Measurements from ENCODE around the gene HRH1.
"Not testable (repeated sequence)": the region's sequence is repeated elsewhere in the genome, so short reads cannot be mapped to it uniquely, and the experiment has no call there.

Gene HRH1, protein sequence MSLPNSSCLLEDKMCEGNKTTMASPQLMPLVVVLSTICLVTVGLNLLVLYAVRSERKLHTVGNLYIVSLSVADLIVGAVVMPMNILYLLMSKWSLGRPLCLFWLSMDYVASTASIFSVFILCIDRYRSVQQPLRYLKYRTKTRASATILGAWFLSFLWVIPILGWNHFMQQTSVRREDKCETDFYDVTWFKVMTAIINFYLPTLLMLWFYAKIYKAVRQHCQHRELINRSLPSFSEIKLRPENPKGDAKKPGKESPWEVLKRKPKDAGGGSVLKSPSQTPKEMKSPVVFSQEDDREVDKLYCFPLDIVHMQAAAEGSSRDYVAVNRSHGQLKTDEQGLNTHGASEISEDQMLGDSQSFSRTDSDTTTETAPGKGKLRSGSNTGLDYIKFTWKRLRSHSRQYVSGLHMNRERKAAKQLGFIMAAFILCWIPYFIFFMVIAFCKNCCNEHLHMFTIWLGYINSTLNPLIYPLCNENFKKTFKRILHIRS

GRCh38 chr3:11154036-11154952, at the start of gene HRH1:
Gene HRH1, plus strand, starts transcription at chr3:11154493. Its CDS starts 104,545 bp downstream, at chr3:11259038.
- DNase-seq (ENCODE audit: low spot score), result peak; percentile 20

DNA sequence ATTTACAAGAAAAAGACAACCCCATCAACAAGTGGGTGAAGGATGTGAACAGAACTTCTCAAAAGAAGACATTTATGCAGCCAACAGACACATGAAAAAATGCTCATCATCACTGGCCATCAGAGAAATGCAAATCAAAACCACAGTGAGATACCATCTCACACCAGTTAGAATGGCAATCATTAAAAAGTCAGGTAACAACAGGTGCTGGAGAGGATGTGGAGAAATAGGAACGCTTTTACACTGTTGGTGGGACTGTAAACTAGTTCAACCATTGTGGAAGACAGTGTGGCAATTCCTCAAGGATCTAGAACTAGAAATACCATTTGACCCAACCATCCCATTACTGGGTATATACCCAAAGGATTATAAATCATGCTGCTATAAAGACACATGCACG, 41.0 kb upstream of the HRH1 start:
- DNase-seq (ENCODE audit: low spot score), result not testable (repeated sequence)

DNA sequence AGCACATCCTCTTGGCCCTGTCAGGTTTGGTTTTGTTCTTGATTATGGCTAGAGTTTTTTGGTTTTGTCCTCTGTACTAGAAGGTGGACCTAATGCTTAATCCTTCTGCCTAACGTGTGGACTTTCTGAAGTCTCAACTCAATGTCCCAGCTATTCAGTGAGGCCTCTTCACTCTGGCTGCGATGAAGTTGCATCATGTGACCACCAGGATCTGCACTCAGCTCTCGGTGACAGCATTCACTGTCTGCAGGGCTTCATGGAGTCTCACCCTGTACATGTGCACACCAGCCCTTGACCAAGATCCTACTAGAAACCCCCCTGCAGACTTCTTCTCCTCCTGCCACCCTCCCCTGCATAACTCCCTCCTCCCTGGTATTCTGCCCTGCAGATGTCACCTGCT, 38.7 kb upstream of the HRH1 start:
- DNase-seq (ENCODE audit: low spot score), result no peak

DNA sequence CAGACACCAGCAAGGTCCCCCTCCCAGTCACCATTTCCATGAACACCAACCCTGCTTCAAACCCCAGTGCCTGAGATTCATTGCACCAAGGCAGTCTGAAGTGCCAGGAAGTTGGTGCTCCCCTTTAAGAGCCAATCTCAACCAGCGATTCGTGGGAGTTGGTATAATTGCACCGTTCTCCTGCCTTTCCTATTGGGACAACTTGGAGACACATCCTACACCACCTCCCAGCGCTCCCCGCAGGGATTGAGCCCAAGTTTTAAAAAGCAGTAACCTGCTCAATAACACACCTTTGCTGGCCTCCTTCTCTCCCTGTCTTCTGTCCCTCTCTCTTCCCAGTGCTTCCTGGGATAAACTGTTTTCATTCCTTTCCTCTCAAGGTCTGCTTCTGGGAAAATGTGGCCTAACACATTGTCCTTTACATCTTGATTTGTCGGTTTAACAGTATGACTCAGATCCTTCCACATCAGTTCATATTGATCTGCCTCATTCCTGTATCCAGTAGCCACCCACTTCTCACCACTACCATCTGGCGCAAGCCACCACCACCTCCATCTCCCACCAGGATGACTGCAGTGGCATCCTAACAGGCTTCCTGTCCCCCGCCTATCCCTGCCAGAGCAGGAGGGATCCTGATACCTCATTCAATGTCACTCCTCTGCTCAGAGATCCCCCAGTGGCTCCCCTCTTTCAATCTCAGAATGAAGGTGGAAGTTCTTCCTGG, 37.8 kb upstream of the HRH1 start:
- DNase-seq (ENCODE audit: low spot score), result no peak

- no peak for DNase-seq (ENCODE audit: low spot score)
These were observed 36.7 kb upstream of the HRH1 start for GRCh38 chr3:11117591-11117990.

DNA sequence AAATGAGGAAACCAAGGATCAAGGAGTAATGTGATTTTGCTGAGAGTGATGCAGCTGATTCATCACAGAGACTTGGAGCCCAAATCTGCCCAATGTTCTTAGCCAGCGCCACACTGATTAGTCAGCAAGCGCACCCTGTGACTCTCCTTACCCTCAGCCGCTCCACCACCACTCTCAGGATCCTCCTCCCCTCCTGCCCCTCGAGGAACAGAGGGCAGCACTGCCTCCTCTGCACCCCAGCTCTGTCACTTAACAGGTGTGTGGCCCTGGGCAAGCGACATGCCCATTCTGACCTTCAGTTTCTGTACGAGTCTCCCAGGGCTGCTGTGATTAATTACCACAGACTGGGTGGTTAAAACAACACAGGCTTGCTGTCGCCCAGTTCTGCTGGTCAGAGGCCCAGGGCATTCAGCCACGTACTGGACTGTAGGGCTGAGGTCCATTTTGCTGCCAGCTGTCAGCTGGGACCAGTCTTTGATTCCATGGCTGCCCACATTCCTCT, 36.1 kb upstream of the HRH1 start:
- DNase-seq (ENCODE audit: low spot score), result no peak

GRCh38 chr3:11120091-11120805, 34.0 kb upstream of the HRH1 start:
- no peak for DNase-seq (ENCODE audit: low spot score)

DNA sequence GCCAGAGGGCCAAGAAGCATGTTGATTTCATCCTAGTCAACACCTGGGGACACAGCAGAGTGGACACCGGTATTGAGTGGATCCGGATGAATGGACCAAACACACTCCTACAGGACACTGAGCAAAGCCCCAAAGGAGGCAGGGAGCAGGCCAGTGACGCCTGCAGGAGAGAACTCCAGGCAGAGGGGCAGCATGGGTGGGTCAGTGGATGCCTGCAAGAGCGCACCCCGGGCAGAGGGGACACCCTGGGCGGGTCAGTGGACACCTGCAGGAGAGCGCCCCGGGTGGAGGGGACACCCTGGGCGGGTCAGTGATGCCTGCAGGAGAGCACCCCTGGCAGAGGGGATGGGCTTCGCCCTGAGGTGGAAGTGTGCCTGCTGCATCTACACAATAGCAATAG, 27.6 kb upstream of the HRH1 start:
- DNase-seq (ENCODE audit: low spot score), result no peak

DNA sequence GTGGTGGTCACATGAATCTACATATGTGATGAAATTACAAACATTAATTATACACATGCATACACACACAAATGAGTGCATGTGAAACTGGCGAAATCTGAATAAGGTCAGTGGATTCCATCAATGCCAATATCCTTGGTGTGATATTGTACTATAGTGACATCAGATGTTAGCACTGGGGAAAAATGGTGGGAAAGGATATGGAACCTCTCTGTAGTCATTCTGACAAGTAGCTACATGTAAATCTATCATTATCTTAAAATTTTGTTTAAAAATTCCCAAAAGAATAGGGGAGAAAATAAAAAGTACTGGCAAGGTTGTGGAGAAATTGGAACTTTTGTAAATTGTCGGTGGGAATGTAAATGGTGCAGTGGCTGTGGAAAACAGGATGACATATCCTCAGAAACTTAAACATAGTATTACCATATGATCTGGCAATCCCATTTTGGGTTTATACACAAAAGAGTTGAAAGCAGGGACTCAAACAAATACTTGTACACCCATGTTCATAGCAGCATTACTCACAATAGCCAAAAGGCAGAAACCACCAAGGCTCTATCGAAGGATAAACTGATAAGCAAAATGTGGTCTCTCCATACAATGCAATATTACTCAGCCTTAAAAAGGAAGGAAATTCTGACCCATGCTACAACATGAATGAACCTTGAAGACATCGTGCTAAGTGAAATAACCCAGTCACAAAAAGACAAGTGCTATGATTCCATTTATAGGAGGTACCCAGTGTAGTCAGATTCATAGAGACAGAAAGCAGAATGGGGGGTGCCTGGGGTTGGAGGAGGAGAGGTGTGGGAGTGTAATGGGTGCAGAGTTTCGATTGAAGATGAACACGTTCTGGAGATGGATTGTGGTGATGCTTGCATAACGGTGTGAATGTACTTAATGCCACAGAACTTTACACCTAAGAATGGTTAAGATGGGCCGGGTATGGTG, 25.3 kb upstream of the HRH1 start:
- DNase-seq (ENCODE audit: low spot score), result no peak

DNA sequence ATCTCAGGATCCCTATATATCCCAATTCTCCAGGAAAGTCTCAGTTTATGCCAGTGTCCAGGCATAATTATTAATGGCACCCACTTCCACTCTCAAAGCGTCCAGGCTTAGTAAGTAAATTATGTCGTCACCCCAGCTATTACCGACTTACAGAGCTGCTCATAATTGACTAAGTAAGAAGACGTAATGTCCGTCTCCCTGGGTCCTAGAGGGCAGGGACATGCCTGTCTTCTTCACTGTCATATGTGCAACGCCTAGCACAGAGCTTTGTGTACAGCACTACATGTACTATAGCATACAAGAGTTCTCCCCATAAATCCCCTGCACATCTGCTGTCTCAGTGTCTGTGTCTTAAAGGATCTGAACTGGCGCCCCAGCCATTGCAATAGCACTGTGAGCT, 23.9 kb upstream of the HRH1 start:
- DNase-seq (ENCODE audit: low spot score), result no peak

DNA sequence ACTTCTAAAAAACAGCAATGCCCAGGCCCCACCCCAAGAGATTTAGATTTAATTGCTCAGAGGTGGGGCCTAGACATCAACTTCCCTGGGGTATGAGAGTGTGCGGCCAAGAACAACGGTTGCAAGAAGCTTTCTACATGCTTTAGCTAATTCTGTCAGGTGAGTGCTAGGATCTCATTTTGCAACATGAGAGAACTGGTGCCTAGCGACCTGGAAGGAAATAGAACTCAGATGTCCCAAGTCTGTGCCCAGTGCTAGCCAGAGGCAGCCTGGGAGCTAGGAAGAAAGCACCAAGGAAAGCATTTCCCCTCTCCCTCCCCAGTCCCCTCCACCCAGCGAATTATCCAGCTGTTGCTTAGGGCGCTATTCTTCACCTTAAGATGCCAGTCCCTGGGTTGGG, 22.9 kb upstream of the HRH1 start:
- no peak for DNase-seq (ENCODE audit: low spot score)

DNA sequence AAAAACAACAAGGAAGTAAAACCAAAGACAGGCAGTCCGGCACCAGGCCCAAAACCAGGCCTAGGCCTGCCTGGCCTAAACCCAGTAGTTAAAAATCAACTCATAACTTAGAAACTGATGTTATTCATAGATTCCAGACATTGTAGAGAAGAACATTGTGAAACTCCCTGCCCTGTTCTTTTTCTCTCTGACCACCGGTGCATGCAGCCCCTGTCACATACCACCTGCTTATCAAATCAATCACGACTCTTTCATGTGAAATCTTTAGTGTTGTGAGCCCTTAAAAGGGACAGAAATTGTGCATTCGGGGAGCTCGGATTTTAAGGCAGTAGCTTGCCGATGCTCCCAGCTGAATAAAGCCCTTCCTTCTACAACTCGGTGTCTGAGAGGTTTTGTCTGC, 22.4 kb upstream of the HRH1 start:
- not testable (repeated sequence) for DNase-seq (ENCODE audit: low spot score)

DNA sequence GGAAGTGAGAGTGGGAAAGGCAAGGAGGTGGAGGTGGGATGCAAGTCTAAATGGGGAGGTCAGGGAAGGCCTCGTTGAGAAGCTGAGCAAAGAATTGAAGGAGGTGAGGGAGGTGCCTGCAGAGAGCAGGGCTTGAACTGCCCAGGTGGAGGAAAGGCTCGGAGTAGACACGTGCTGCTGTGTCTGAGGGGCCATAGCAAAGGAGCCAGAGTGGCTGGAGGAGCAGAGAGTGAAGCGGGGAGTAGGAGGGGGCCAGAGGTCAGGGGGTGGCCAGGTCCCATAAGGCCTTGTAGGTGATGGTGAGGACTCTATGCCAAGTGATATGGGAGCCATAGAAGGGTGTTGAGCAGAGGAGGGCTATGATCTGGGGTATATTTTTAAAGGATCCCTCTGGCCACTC, 21.4 kb upstream of the HRH1 start:
- no peak for DNase-seq (ENCODE audit: low spot score)

DNA sequence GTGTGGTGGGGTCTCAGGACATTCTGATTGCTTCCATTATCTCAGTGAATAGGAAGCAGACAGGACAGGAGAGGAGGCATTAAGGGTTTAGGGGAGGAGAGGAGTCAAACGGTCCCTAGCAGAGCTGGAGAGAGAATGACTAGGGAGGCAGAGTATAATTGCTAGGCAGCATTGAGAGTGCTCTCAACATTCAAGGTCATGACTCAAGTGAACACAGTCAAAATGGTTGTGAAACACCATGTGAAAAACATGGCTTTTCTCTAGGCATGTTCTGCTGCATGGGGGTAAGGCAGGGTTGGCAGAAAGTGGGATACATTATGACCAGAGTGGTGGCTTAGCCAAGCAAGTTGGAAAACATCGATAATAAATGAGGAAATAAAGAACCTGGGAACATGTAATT, 19.5 kb upstream of the HRH1 start:
- no peak for DNase-seq (ENCODE audit: low spot score)

GRCh38 chr3:11136116-11136515, 18.2 kb upstream of the HRH1 start:
- DNase-seq (ENCODE audit: low spot score), result no peak

DNA sequence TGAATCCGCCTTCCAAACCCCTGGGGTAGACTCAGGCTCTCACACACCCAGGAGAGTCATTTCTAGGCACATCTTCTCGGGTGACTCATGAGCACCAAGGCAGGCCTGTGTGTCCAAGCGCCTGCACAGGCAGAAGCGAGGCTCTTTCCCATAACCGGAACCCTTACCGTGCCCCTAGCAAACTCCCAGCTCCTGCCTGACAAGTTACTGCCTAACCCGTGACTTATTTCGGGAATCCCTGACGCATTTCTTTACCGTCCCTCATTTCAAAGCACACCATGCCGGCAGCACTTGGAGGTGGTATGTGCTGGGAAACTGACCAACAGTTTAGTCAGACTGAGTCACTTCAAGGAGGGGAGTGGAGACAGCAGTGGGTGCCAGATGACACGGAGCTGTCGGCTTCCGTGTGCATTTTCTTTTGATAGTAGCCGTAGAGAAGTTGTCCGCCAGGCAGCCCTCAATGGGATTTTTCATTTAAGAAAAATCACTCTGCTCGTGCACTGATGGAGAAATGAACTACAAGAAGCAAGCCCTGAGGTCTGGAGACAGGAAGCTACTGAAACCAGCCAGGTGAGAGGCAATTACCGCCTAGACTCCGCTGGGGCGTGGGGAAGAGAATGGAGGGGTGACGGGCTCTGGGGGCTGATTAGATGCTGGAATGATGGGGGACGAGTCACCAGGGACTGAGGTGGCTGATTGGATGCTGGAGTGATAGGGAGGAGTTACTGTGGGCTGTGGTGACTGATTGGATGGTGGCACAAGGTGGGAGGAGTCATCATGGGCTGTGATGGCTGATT, 17.3 kb upstream of the HRH1 start:
- DNase-seq (ENCODE audit: low spot score), result peak; percentile 90

DNA sequence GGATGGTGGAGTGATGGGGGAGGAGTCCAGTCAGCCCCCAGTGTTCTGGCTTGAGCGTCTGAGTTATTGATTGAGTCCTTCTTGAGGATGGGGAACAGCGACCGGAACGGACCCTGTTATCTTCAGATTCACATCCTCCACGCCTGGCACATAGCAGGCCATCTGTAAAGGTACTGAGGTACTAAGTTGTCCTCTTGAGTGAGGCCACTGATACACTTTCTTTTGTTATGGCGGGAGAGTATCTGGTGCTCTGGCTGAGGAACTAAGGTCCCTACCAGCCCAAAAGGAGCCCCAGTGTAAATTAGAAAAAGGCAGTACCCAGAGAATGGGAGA, 16.7 kb upstream of the HRH1 start:
- DNase-seq (ENCODE audit: low spot score), result no peak

- DNase-seq (ENCODE audit: low spot score), result no peak
These were observed 15.9 kb upstream of the HRH1 start for GRCh38 chr3:11138371-11138770.

DNA sequence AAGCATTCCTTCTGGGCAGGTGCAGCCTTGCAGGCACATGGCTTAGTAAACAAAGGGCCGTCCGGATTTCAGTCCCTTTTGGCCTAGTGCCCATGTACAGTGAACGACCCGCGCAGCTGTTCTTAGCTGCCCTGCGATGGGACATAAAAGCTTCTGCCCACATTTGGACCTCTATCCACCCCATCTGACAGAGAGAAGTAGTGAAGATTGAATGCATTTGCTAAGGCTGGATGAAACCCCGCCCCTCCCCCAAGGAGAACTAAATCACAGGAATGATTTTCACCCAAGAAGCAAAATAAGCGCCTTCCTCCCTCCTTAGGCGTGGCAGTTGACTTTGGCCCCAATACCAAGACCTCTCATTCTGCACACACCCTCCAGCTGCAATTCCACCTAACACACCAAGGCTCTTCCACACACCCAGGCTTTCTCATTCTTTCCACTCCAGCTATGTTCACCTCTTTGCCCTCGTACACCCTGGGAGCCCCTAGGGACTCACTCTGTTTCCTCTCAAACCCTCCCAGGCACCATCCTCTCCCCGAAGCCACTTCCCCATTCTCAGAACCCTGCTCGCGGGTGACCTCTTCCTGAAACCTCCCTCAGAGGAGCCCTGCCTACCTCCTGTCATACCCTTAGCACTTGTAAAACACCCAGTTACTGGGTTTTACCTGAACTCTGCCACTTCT, 14.1 kb upstream of the HRH1 start:
- peak; percentile 75 for DNase-seq (ENCODE audit: low spot score)
